K562 (cell line): ENCODE data around the gene EEF2K. TPM values are rescaled to one million over a fixed set of nuclear protein-coding genes. Genes with fewer than 3 reads are reported as not detected.

ENCODE experiments used
- ADNP ChIP-seq: fragments of 200-800 bp; sonication (Bioruptor generic); IDR thresholded peaks from 2 replicates; pipeline ENCODE4 v1.6.1; 2016; ENCODE audit warnings: missing genetic modification characterization, missing compliant biosample characterization
- ATF7 ChIP-seq: fragments of 450-650 bp; IDR thresholded peaks from 2 replicates; pipeline ENCODE4 v1.7.1; 2014; ENCODE audit warnings: mild to moderate bottlenecking, moderate library complexity
- BCOR ChIP-seq: fragments of 450-650 bp; IDR thresholded peaks from 2 replicates; pipeline ENCODE4 v1.6.1; 2016
- CCNT2 ChIP-seq: IDR thresholded peaks from 2 replicates; pipeline ENCODE4 v1.6.1; 2011; ENCODE audit warnings: borderline replicate concordance, low read depth, mild to moderate bottlenecking, moderate library complexity, mixed read lengths, low read length; ENCODE audit not compliant: insufficient read length; ENCODE audit errors: extremely low read depth
- ETV1 ChIP-seq: fragments of 450-650 bp; conservative IDR thresholded peaks from 2 replicates; pipeline ENCODE4 v1.6.1; 2016; ENCODE audit warnings: missing genetic modification characterization, control low read depth, low read depth, missing compliant biosample characterization
- HDAC2 ChIP-seq: fragments of 450-650 bp; IDR thresholded peaks from 2 replicates; pipeline ENCODE4 v1.6.1; 2016; ENCODE audit warnings: mild to moderate bottlenecking
- MAZ ChIP-seq, 2 experiments: fragments of 450-650 bp in 1 of 2; sonication (generic) in 1 of 2; formaldehyde crosslinking; IDR thresholded peaks in 1 of 2; conservative IDR thresholded peaks in 1 of 2; 2 replicates each; pipeline versions ENCODE4 v1.4.0 to v1.5.0; 2020; ENCODE audit warnings: mild to moderate bottlenecking in 1 of 2, missing genetic modification reagents in 1 of 2
- MYNN ChIP-seq, 2 experiments: sonication (generic); formaldehyde crosslinking in 1 of 2; IDR thresholded peaks; 2 replicates each; pipeline versions ENCODE4 v1.5.0 to v1.6.1; 2016 to 2020; ENCODE audit warnings: antibody characterized with exemption in 1 of 2, missing genetic modification reagents in 1 of 2
- RBM25 ChIP-seq: fragments of 200-400 bp; formaldehyde crosslinking; IDR thresholded peaks from 2 replicates; pipeline ENCODE4 v1.6.1; 2018; ENCODE audit warnings: low read length, low read depth, moderate library complexity; ENCODE audit not compliant: severe bottlenecking
- SIN3A ChIP-seq, 2 experiments: fragments of 150-350 bp in 1 of 2; IDR thresholded peaks; 2 replicates each; pipeline ENCODE4 v1.6.1; 2011 to 2016; ENCODE audit warnings: borderline replicate concordance in 2 of 2, low read depth in 2 of 2, low read length in 2 of 2, mild to moderate bottlenecking in 2 of 2, moderate library complexity in 2 of 2; ENCODE audit not compliant: control insufficient read depth in 1 of 2
- TBP ChIP-seq: optimal IDR thresholded peaks from 2 replicates; pipeline ENCODE3; 2011; ENCODE audit warnings: low read depth, low read length, improper control_type of control experiment
- TOE1 ChIP-seq, 2 experiments: fragments of 450-650 bp in 1 of 2; sonication (generic) in 1 of 2; formaldehyde crosslinking in 1 of 2; IDR thresholded peaks; 2 replicates each; pipeline versions ENCODE4 v1.7.1 to v1.8.0; 2016 to 2022; ENCODE audit warnings: borderline replicate concordance in 2 of 2, mild to moderate bottlenecking in 2 of 2, antibody characterized with exemption in 1 of 2, inconsistent platforms in 1 of 2, low read depth in 1 of 2, missing genetic modification reagents in 1 of 2, moderate library complexity in 1 of 2
- ZBTB7A ChIP-seq: IDR thresholded peaks from 2 replicates; pipeline ENCODE4 v1.6.1; 2011; ENCODE audit warnings: low read depth, mild to moderate bottlenecking, low read length, moderate library complexity, borderline replicate concordance; ENCODE audit not compliant: control insufficient read depth
- ZFP36 ChIP-seq: fragments of 150-350 bp; IDR thresholded peaks from 2 replicates; pipeline ENCODE4 v1.6.1; 2018; ENCODE audit warnings: low read length, low read depth; ENCODE audit not compliant: partially characterized antibody
- polyA plus RNA-seq, 8 experiments: library from polyadenylated mRNA; depleted of rRNA in 4 of 8; stranded (reverse) in 5 of 8; unstranded in 3 of 8; fragments of >200 nt; fragmentation: Nextera tagmentation in 2 of 8; fragmentation: Illumina TruSeq in 1 of 8; extraction: Ambion mirVana in 2 of 8; extraction: Trizol in 1 of 8; gene quantifications; 2 replicates each; pipeline versions ENCODE4 v1.2.1 to v1.2.3, GENCODE V29; 2011 to 2014; ENCODE audit warnings: inconsistent platforms in 1 of 8, missing spikeins in 1 of 8
- total RNA-seq, 7 experiments: library from RNA; depleted of rRNA in 6 of 7; stranded (reverse); fragments of >200 nt in 6 of 7; fragmentation: Illumina TruSeq in 2 of 7; extraction: Trizol in 2 of 7; gene quantifications; 2 replicates each; pipeline versions ENCODE4 v1.2.1 to v1.2.3, GENCODE V29; 2011 to 2021; ENCODE audit warnings: low replicate concordance in 1 of 7
- TF ChIP-seq, protein P1 (sequence below): sonication (generic); formaldehyde crosslinking; IDR thresholded peaks from 2 replicates; pipeline ENCODE4 v1.8.0; 2022; ENCODE audit warnings: missing genetic modification reagents, mild to moderate bottlenecking, moderate library complexity, borderline replicate concordance
- TF ChIP-seq, protein P2 (sequence below): sonication (generic); formaldehyde crosslinking; IDR thresholded peaks from 2 replicates; pipeline ENCODE4 v1.9.0; 2022; ENCODE audit warnings: mild to moderate bottlenecking, missing genetic modification reagents
- TF ChIP-seq, protein P3 (sequence below): fragments of 450-650 bp; IDR thresholded peaks from 2 replicates; pipeline ENCODE4 v1.6.1; 2016; ENCODE audit warnings: borderline replicate concordance

EEF2K gene
- total and polyA plus RNA-seq, 9 of the 15 experiments (the other 6 are each of a cell fraction or from before 2014, with no cell fraction given), result 3.0 to 35.2 (median 12.2) TPM

DNA sequence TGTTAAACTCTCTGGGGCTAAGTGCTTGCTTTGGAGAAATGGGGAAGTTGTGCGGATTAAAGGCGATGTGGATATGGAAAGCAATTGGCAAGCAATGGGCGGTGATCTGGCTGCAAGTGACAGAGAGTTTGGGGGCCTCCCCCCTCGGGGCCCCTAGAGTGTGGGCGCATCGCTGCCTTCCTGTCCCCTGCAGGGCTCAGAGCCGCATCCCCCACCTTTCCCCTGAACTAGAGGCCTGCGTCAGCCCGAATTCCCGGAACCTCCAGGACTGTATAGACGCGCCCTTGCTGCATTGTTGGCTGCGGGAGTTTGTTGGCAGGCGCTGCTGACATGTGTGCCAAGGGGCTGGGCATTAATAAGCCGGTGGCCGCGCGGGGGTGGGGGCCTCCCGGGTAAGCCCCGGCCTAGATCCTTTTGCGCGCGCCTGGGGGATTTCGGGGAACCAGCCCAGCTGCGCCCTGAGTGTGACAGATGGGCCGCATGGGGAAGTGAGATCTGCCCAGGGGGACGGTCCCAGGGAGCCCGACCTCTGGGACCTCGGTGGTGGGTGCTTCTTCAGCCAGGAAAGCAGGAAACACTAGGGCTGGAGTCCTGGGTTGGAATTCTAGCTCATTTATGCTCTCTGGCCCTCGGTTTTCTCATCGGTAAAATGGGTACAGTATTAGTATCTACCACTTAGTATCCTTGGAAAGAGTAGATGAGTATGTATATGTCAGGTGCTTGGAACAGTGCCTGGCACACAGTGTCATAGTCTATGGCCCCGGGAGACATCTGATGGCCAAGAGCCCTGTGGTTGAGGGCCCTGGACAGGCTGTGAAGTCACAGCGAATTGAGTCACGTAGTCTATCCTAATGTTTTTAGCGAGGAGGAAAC is 1.0 kb downstream of the EEF2K start (continued):
- TF ChIP-seq HDAC2, result peak; percentile 83
- no peak for TF ChIP-seq TOE1 (IDR thresholded peaks at IDR 0.05; ENCODE audit: borderline replicate concordance)
- 0 out of 2 replicates have a peak, but pooled peaks have one; percentile 3 for TF ChIP-seq TOE1 (CRISPR knock-in tag; IDR thresholded peaks at IDR 0.05; ENCODE audit: borderline replicate concordance, low read depth)
- TF ChIP-seq ZBTB7A, result peak; percentile 37; the same call in 1 of the 2 replicates
- peak; percentile 96 for TF ChIP-seq BCOR
- TF ChIP-seq, protein P1, sequence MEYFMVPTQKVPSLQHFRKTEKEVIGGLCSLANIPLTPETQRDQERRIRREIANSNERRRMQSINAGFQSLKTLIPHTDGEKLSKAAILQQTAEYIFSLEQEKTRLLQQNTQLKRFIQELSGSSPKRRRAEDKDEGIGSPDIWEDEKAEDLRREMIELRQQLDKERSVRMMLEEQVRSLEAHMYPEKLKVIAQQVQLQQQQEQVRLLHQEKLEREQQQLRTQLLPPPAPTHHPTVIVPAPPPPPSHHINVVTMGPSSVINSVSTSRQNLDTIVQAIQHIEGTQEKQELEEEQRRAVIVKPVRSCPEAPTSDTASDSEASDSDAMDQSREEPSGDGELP (CRISPR knock-in tag), result peak; percentile 44; the same call in 1 of the 2 replicates
- 0 out of 4 replicates have a peak, but pooled peaks of 1 of the 2 experiments have one; percentile 11 for TF ChIP-seq MAZ (CRISPR knock-in tag; conservative IDR thresholded peaks at IDR 0.05 in 1 of 2, IDR thresholded peaks at IDR 0.05 in 1 of 2)
- 0 out of 2 replicates have a peak, but pooled peaks have one; percentile 10 for TF ChIP-seq ATF7
- TF ChIP-seq CCNT2, result peak; percentile 18
- TF ChIP-seq ETV1 (tag), result peak; percentile 41; the same call in 1 of the 2 replicates
- 0 out of 2 replicates have a peak, but pooled peaks have one; percentile 14 for TF ChIP-seq MYNN (IDR thresholded peaks at IDR 0.05)
- no peak for TF ChIP-seq MYNN (CRISPR knock-in tag; IDR thresholded peaks at IDR 0.05)
- no peak for TF ChIP-seq ZFP36
- TF ChIP-seq RBM25, result peak; percentile 92
- peak; percentile 8 to 64; a peak in 1 of 4 replicates for TF ChIP-seq SIN3A (IDR thresholded peaks at IDR 0.05; ENCODE audit: borderline replicate concordance in 2 of 2, control insufficient read depth in 1 of 2, low read depth in 2 of 2, low read length in 2 of 2)
- peak; percentile 11 for TF ChIP-seq TBP
- TF ChIP-seq, protein P2, sequence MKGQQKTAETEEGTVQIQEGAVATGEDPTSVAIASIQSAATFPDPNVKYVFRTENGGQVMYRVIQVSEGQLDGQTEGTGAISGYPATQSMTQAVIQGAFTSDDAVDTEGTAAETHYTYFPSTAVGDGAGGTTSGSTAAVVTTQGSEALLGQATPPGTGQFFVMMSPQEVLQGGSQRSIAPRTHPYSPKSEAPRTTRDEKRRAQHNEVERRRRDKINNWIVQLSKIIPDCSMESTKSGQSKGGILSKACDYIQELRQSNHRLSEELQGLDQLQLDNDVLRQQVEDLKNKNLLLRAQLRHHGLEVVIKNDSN (CRISPR knock-in tag), result 0 out of 2 replicates have a peak, but pooled peaks have one; percentile 7
- peak; percentile 87 for TF ChIP-seq ADNP (tag)
- TF ChIP-seq, protein P3, sequence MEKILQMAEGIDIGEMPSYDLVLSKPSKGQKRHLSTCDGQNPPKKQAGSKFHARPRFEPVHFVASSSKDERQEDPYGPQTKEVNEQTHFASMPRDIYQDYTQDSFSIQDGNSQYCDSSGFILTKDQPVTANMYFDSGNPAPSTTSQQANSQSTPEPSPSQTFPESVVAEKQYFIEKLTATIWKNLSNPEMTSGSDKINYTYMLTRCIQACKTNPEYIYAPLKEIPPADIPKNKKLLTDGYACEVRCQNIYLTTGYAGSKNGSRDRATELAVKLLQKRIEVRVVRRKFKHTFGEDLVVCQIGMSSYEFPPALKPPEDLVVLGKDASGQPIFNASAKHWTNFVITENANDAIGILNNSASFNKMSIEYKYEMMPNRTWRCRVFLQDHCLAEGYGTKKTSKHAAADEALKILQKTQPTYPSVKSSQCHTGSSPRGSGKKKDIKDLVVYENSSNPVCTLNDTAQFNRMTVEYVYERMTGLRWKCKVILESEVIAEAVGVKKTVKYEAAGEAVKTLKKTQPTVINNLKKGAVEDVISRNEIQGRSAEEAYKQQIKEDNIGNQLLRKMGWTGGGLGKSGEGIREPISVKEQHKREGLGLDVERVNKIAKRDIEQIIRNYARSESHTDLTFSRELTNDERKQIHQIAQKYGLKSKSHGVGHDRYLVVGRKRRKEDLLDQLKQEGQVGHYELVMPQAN, result peak; percentile 5; the same call in 1 of the 2 replicates
